ENCODE results near the gene RPL37A. TPM values are rescaled to one million over a fixed set of nuclear protein-coding genes. Genes with fewer than 3 reads are reported as not detected.
"Not testable (repeated sequence)": the region's sequence is repeated elsewhere in the genome, so short reads cannot be mapped to it uniquely, and the experiment has no call there.

The RPL37A gene
- total RNA-seq, 1 donor from 2014 or later = 1,730 TPM

DNA sequence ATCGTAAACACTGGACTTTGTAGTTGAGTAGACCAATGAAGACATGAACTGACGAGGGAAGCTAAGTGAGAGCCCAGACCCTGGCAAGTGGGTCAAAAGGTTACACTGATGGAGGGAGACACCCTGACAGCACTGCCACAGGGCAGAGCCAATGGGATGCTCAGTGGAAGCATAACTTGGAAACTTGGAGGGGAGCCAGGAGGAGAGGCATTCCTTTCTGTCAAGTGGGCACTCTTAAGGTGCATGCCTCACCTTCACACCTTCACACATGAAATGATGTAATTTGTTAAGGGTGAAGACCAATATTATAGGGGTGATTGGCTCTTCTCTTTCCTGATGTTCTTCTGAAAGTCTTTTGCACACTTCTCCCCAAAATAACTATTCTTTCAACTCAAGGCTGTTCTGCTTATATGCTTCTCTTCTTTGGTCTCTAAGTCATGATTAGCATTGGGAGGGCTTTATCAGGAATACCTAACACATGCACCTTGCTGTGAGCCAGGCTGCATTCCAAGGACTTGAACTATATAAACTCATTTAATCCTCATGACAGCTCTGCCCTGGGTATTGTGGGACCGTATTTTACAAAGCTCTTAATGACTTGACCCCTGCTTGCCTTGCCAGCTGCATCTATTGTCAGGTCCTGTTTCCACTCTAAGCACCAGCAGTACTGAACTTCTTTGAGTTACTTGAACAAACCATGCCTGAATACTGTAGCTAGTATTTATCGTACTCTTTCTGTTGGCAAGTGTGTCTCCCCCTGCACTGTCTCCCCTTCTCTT, 19.0 kb downstream of the RPL37A start:
- H3K9ac ChIP-seq = no peak overlapping the region
- Mint-ChIP-seq H3K9me3 (no peaks in the 10 kb centered on the region), H3K4me3 (peak overlapping the region; percentile 19), H3K36me3 (no peaks in the 10 kb centered on the region), H3K27ac (no peak overlapping the region), H3K4me1 (peaks cover 25% of the 10 kb centered on the region), H3K27me3 (ENCODE audit: insufficient read depth, low read depth) (no peaks in the 10 kb centered on the region)
- H2AFZ ChIP-seq (replicated peaks) = no peak overlapping the region
- no peaks in the 10 kb centered on the region for H3K9me3 ChIP-seq (ENCODE audit: low read depth)
- H3K4me2 ChIP-seq = no peak overlapping the region
- no peak overlapping the region for H3K4me3 ChIP-seq
- TF ChIP-seq EZH2 (IDR thresholded peaks at IDR 0.05) = no peak
- no peak for TF ChIP-seq EZH2phosphoT487 (IDR thresholded peaks at IDR 0.05)
- TF ChIP-seq, protein P1, sequence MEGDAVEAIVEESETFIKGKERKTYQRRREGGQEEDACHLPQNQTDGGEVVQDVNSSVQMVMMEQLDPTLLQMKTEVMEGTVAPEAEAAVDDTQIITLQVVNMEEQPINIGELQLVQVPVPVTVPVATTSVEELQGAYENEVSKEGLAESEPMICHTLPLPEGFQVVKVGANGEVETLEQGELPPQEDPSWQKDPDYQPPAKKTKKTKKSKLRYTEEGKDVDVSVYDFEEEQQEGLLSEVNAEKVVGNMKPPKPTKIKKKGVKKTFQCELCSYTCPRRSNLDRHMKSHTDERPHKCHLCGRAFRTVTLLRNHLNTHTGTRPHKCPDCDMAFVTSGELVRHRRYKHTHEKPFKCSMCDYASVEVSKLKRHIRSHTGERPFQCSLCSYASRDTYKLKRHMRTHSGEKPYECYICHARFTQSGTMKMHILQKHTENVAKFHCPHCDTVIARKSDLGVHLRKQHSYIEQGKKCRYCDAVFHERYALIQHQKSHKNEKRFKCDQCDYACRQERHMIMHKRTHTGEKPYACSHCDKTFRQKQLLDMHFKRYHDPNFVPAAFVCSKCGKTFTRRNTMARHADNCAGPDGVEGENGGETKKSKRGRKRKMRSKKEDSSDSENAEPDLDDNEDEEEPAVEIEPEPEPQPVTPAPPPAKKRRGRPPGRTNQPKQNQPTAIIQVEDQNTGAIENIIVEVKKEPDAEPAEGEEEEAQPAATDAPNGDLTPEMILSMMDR (IDR thresholded peaks at IDR 0.05) = no peak
- no peaks in the 10 kb centered on the region for H3K36me3 ChIP-seq
- H3F3A ChIP-seq (ENCODE audit: low read depth) = peaks cover 38% of the 10 kb centered on the region
- H4K20me1 ChIP-seq (ENCODE audit: low read depth) = peaks cover 37% of the 10 kb centered on the region
- DNase-seq (ENCODE audit: low spot score) = peak; percentile 40
- H3K4me1 ChIP-seq = peaks cover 7% of the 10 kb centered on the region
- no peak overlapping the region for H3K27ac ChIP-seq
- no peaks in the 10 kb centered on the region for H3K27me3 ChIP-seq
- H3K79me2 ChIP-seq (ENCODE audit: low read depth) = no peaks in the 10 kb centered on the region

DNA sequence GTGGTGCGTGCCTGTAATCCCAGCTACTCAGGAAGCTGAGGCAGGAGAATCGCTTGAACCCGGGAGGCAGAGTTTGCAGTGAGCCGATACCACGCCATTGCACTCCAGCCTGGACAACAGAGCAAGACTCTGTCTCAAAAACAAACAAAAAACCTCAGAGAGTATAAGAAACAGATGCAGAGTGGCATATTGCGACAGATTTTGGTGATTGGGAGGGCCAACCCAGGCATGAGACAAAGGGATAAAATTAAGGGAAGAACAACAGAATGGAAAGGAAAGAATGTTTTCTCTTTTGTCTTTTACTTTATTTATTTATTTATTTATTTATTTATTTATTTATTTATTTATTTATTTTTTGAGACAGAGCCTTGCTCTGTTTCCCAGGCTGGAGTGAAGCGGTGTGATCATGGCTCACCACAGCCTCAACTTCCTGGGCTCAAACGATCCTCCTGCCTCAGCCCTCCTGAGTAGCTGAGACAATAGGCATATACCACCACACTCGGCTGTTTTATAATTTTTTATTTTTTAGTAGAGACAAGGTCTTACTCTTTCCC, 20.0 kb downstream of the RPL37A start:
- not testable (repeated sequence) for H3K36me3 ChIP-seq; H3K36me3 Mint-ChIP-seq; H3K4me1 ChIP-seq; H2AFZ ChIP-seq (replicated peaks); H3K4me2 ChIP-seq; H3K9me3 Mint-ChIP-seq; DNase-seq (ENCODE audit: low spot score); H3K9ac ChIP-seq; H3K27ac ChIP-seq; H3K27ac Mint-ChIP-seq; H3K79me2 ChIP-seq (ENCODE audit: low read depth); H3K9me3 ChIP-seq (ENCODE audit: low read depth); H3K27me3 ChIP-seq; H3K4me3 Mint-ChIP-seq; H3K4me3 ChIP-seq; H3K27me3 Mint-ChIP-seq (ENCODE audit: insufficient read depth, low read depth)
- peaks cover 28% of the 10 kb centered on the region for H3F3A ChIP-seq (ENCODE audit: low read depth)
- H4K20me1 ChIP-seq (ENCODE audit: low read depth) = peaks cover 34% of the 10 kb centered on the region
- peaks cover 25% of the 10 kb centered on the region for H3K4me1 Mint-ChIP-seq

DNA sequence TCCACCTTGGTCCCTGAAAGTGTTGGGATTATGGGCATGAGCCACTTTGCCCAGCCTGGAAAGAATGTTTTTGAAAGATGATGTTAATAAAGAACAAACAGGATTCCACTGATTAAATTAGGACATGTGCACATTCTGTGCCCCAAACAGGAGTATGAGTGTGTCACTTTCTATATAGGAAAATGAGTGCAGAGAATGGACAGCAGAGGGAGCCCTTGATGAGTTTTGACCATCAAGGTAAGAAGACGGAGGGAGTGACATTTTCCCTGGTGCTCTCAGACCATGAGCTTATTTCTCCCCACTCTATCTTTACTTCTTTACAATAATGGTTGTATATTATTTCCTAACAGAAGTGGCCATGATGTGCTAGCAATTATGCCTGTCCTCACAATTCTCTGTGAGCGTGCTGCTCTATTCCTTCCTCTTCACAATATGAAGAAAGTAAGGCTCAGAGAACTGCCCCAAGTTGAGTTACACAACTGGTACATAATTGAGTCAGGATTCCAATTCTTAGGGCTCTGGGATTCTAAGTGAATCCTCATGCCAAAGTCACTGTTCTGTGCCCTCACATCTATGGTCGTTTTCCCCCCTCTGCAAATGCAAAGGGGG, 20.6 kb downstream of the RPL37A start:
- DNase-seq (ENCODE audit: low spot score) = peak; percentile 85
- no peak overlapping the region for H2AFZ ChIP-seq (replicated peaks)
- no peak overlapping the region for H3K27ac ChIP-seq
- no peaks in the 10 kb centered on the region for H3K9me3 ChIP-seq (ENCODE audit: low read depth)
- H3K4me1 Mint-ChIP-seq = peaks cover 25% of the 10 kb centered on the region
- no peak overlapping the region for H3K9ac ChIP-seq
- no peak overlapping the region for H3K4me3 Mint-ChIP-seq
- H3K4me3 ChIP-seq = no peak overlapping the region
- TF ChIP-seq EZH2phosphoT487 (IDR thresholded peaks at IDR 0.05) = no peak
- TF ChIP-seq, protein P1 (IDR thresholded peaks at IDR 0.05) = peak; percentile 76
- H3F3A ChIP-seq (ENCODE audit: low read depth) = peaks cover 22% of the 10 kb centered on the region
- H3K9me3 Mint-ChIP-seq = peaks cover 2% of the 10 kb centered on the region
- no peaks in the 10 kb centered on the region for H3K27me3 ChIP-seq
- peaks cover 29% of the 10 kb centered on the region for H4K20me1 ChIP-seq (ENCODE audit: low read depth)
- H3K27ac Mint-ChIP-seq = no peak overlapping the region
- no peak overlapping the region for H3K4me2 ChIP-seq
- peaks cover 7% of the 10 kb centered on the region for H3K4me1 ChIP-seq
- H3K36me3 Mint-ChIP-seq = peaks cover 6% of the 10 kb centered on the region
- no peaks in the 10 kb centered on the region for H3K36me3 ChIP-seq
- no peaks in the 10 kb centered on the region for H3K79me2 ChIP-seq (ENCODE audit: low read depth)
- H3K27me3 Mint-ChIP-seq (ENCODE audit: insufficient read depth, low read depth) = no peaks in the 10 kb centered on the region

DNA sequence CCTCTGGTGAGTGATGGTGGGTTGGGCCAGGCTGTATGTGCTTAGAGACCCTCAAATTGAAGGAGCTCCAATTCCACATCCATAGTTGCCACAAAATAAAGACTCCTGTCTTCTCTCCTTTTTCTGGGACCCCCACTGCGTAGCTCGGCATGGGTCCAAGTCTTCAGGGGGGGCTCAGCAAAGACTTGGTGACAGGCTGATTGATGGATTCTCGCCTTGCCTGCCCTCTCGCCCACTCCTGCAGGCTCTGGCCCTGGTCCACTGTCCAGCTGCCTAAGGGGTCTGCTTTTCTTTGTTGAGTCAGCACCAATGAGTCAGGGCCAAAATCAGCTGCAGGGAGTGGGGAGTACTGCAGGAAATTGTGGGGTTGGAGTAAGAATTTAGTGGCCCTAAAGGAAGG, 21.5 kb downstream of the RPL37A start:
- no peaks in the 10 kb centered on the region for H3K9me3 ChIP-seq (ENCODE audit: low read depth)
- H3F3A ChIP-seq (ENCODE audit: low read depth) = peaks cover 20% of the 10 kb centered on the region
- H3K27me3 ChIP-seq = no peaks in the 10 kb centered on the region
- no peak for DNase-seq (ENCODE audit: low spot score)
- TF ChIP-seq, protein P1 (IDR thresholded peaks at IDR 0.05) = no peak
- TF ChIP-seq EZH2phosphoT487 (IDR thresholded peaks at IDR 0.05) = no peak
- no peak for TF ChIP-seq EZH2 (IDR thresholded peaks at IDR 0.05)
- no peaks in the 10 kb centered on the region for H3K79me2 ChIP-seq (ENCODE audit: low read depth)
- H3K36me3 ChIP-seq = no peaks in the 10 kb centered on the region
- no peak overlapping the region for H3K4me3 ChIP-seq
- peaks cover 29% of the 10 kb centered on the region for H4K20me1 ChIP-seq (ENCODE audit: low read depth)
- H3K4me2 ChIP-seq = no peak overlapping the region
- no peak overlapping the region for H2AFZ ChIP-seq (replicated peaks)
- H3K4me1 Mint-ChIP-seq = peaks cover 25% of the 10 kb centered on the region
- peaks cover 6% of the 10 kb centered on the region for H3K36me3 Mint-ChIP-seq
- H3K4me3 Mint-ChIP-seq = no peak overlapping the region
- no peaks in the 10 kb centered on the region for H3K27me3 Mint-ChIP-seq (ENCODE audit: insufficient read depth, low read depth)
- H3K9ac ChIP-seq = no peak overlapping the region
- H3K27ac ChIP-seq = no peak overlapping the region
- peaks cover 2% of the 10 kb centered on the region for H3K9me3 Mint-ChIP-seq
- no peak overlapping the region for H3K27ac Mint-ChIP-seq
- H3K4me1 ChIP-seq = peaks cover 7% of the 10 kb centered on the region
